Spleen (tissue), 7 donors: ENCODE data around the gene KLHL2.

Experiments used
- POLR2AphosphoS5 ChIP-seq, 3 donors: sonication (generic); formaldehyde crosslinking; IDR thresholded peaks; one replicate each; pipeline ENCODE4 v1.5.1; 2017; ENCODE audit warnings: antibody characterized with exemption in 3 of 3
- TF ChIP-seq, protein P1 (sequence below), 11 experiments: fragments of 200-600 bp in 7 of 11; fragments of 450-650 bp in 4 of 11; sonication (generic) in 4 of 11; IDR thresholded peaks in 8 of 11; conservative IDR thresholded peaks in 3 of 11; 1 replicate in 7 of 11; 2 replicates in 4 of 11; pipeline versions ENCODE4 v1.4.0 to v1.8.0; 2016 to 2021; ENCODE audit warnings: antibody characterized with exemption in 11 of 11, inconsistent platforms in 4 of 11, mild to moderate bottlenecking in 1 of 11
- donor health status: DM: no; HTN: no; CAD: no; lungs with moderate emphysema.
- donor health status: DM: no; HTN: no; CAD: no.
- donor health status: DM: no; HTN: no; CAD: no.

DNA sequence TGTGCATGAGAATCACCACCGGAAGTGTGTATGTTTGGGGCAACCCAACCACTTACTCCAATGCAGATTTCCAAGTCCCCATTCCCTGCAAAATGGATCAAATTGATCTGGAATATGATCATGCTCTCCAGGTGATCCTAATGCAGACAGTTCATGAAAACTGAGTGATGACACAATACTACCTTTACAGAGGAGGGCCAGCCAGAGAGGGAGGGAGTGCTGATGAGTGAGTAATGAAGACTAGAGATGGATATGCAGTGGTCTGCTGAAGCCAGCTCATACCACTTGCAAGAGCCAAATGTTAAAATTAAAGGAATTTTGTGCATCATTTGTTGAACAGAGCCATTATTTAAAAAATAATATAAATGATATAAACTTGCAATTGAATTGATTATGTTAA lies 161.2 kb downstream of the KLHL2 start:
- TF ChIP-seq, protein P1, sequence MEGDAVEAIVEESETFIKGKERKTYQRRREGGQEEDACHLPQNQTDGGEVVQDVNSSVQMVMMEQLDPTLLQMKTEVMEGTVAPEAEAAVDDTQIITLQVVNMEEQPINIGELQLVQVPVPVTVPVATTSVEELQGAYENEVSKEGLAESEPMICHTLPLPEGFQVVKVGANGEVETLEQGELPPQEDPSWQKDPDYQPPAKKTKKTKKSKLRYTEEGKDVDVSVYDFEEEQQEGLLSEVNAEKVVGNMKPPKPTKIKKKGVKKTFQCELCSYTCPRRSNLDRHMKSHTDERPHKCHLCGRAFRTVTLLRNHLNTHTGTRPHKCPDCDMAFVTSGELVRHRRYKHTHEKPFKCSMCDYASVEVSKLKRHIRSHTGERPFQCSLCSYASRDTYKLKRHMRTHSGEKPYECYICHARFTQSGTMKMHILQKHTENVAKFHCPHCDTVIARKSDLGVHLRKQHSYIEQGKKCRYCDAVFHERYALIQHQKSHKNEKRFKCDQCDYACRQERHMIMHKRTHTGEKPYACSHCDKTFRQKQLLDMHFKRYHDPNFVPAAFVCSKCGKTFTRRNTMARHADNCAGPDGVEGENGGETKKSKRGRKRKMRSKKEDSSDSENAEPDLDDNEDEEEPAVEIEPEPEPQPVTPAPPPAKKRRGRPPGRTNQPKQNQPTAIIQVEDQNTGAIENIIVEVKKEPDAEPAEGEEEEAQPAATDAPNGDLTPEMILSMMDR (IDR thresholded peaks at IDR 0.05 in 8 of 11, conservative IDR thresholded peaks at IDR 0.05 in 3 of 11), result no peak
- TF ChIP-seq POLR2AphosphoS5 (IDR thresholded peaks at IDR 0.05), result no peak
